Medulla oblongata (tissue), 1 donor: ENCODE measurements around the gene UNC5C.

Source experiments
- DNase-seq: peaks from one replicate; pipeline ENCODE4 v3.0.0-alpha.2; 2015; ENCODE audit errors: extremely low spot score

UNC5C gene

DNA sequence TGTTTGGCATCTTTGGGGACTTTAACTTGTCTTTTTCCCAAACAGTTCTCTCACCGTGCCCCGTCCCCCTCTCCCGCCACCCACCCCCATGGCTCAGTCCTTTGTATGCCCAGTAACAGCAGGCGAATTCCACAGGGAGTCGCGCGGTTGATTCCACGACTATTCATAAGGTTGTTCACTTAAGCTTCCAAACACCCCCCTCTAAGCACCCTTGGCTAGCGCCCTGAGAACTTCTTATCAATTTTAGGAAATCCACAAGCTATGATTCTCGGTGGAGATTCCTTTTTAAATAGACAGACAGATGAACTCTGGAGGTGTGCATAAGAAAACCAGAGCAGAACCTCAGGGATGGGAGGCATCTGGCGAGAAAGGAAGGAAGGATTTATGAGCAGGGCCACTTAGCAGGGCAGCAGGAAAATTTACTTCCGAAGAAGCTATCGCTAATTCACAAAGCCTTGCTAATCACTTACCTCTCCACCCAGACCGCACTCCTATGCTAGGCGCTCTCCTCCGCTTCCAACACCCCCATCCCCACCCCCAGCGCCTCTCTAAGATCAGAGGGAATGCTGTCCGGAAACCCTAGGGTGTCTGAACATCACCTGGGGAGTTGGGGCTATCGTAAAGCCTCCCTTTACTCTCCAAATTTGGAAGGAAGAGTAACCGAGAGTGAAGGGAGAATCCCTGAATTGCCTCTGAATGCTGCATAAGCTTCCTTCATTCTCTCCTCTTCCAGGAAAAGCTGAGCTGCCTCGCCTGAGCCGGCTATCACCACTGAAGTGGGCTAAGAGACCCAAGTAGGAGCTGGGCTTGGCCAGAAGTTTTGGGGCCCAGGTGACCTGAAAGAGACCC is 1.7 kb downstream of the UNC5C start:
- DNase-seq, result peak; percentile 56

DNA sequence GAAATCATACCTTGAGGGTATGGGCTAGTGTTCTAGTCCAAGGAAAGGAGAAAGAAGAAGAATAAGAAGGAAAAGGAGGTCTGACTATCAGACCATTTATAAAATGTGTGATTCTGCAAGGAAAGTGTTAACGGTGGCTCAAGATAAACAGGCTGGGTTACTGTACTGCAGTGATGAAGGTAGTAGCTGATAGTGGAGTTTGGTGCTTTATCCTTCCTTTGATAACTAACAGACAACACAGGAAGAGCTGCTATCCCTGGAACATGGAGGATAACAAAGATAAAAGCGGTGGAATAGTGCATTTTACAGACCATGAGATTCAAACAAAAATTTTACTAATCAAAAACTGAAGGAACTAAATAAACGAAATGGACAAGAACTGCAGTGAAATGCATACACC is 2.6 kb downstream of the UNC5C start:
- DNase-seq, result peak; percentile 53

DNA sequence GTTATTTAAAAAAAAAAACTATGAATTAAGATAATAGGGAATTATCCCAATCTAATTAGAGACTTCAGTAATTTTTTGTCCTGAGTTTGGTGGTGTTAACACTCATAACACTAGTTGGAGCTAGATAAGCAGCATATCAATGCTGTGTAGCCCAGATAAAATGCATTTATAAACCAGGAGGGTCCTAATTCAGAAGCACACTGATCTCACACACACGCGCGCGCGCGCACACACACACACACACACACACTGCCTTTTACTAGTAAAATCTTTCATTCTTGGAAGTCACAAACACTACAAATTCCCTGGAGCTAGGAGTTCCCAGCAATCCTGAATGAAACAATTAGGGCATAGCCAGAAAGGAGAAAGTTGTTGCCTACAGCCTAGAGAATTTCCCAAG is 3.2 kb downstream of the UNC5C start:
- peak; percentile 48 for DNase-seq

DNA sequence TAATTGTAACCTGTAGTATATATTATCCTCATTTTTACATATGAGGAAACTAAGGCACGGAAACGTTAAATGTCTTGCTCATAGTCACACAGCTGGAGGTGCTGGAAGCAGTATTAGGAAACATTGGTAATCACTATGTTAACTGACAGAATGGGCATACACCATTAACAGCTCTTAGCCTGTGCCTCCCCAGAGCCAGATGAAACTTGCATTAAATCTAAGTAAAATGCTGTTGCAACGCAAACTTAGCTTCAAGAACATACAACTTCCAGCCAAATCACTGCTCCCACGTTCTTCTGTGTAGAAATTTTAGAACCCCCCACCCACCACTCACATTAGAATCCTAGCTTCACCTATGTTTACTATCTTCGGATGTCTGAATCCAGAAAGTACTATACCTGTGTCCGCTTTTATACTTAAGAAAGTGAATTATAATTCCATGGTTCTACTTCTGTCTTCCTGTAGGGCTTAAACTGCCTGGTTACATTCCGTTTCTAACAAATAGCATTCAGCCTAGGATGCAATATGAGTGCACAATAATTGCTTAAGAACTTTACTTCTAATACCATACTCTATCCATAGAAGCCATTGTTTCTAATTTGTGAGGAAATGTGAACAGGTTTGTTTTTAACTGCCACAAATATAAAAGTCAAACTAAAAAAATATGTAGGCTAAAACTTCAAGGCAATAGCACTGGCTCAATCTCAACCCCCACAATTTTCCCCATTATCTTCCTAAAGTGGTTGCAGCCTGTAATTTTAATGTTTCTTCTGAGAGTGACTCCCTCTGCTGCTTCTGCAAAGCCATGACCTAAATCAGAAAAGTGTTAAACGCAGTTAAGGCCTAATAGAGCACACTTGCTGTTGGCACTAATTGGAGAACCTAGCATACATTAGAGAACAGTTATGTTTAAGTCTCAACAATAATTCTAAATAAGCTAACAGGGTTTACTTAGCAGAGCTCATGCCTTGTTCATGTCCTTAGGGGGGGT is 4.4 kb downstream of the UNC5C start:
- peak; percentile 75 for DNase-seq

DNA sequence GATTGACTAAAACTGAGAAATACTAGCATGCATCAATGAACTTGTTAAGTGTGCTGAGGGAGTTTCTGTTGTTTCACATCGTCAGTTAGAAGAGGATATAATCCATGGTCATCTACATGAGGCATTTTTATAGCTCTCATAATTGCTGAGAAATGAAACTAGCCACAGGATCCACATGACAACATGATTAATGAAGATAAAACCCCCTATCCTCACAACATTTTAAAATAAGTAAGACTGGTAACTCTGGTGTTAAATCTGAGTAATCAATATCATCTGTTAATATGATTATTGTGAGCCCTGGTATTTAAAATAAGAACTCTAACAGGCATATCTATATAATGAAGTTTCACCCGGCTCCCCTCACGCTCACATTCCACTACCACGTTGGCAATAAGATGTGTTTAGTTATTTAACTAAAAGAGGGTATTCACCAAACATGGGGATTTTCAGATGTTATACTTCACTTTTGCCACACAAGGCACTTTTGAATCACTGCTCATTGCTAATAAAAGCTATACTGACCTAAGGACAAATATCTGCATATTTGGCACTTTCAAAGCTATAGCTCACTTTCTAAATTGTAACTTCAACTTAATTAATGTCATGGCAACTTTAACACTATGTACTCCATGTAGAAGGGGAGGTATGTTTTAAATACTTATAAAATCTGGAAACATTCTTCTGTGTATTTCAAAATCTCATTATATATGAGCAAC is 6.7 kb downstream of the UNC5C start:
- DNase-seq, result no peak

DNA sequence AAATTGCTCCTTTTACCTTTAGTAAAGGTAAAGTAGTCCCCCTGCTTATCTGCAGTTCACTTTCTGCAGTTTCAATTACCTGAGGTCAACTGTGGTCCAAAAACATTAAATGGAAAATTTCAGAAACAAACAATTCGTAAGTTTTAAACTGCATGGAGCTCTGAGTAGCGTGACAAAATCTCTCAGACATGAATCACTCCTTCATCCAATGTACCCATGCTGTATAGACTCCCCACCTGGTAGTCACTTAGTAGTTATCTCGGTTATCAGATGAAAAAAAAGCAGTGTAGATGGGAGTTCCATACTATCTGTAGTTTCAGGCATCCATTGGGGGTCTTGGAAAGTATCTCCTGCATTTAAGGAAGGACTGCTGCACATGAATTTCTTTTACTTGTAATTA is 7.7 kb downstream of the UNC5C start:
- DNase-seq, result no peak

DNA sequence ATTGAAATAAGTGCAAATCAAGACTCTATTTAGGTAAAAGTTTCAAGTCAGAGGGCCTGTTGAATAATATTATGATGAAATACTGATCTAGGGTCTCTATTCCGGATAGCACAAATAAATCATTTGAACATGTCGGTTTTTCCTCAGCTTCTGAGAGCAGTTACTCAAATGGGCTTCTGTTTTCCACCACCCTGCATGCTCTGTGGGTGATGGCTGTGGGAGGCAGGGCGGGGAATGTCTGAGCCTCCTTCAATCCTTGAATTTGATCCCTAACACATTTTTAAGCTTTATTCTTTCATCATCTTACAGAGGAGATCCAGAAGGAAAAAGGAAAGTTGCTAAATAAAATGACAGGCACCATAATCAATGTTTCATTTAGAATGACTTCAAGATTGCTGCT is 8.5 kb downstream of the UNC5C start:
- DNase-seq, result no peak

DNA sequence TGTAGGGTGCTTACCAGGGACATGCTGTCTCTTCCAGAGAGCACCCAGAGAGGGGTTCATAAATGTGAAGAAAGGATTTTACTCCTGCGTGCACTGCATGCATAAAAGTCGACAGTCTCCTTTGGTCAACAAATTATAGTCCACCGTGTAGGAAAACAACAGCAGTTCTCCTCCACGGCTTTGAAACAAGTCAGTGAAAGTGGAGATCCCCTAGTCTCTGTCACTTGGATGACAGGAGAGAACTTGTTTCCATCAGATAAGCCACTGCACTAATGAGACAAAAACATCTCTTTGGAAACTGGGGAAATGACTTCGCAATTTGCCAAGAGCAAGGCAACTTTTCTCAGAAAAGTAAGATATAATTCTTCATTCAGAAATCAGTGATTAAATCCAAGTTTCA is 9.7 kb downstream of the UNC5C start:
- DNase-seq, result no peak

DNA sequence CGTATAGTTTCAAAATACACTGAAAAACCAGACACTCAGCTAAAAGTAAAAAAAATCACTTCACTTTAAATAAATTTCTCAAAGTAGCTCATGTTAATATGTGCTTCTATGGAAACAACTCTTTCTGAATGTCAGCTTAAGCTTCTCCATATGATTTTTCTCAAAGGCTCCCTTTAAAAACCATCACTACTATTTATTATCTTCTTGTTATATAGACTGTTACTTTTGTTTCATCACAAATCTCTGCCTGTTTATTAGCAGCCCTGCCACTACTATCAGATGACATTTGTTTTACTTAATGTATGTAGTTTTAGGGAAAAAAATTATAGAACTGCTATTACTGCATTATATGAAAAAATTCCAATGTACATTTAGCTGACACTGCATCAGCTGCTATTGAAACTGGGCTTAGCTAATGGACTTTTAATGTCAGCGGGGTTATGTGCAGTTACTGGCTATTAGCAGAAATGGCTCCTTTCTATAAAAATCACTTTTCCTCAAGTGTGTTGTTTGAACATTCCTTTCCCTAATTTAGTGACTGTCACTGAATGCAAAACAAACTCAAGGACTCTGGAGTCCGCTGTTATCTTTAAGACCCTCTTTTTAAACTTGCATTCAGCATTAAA is 10.8 kb downstream of the UNC5C start:
- no peak for DNase-seq

DNA sequence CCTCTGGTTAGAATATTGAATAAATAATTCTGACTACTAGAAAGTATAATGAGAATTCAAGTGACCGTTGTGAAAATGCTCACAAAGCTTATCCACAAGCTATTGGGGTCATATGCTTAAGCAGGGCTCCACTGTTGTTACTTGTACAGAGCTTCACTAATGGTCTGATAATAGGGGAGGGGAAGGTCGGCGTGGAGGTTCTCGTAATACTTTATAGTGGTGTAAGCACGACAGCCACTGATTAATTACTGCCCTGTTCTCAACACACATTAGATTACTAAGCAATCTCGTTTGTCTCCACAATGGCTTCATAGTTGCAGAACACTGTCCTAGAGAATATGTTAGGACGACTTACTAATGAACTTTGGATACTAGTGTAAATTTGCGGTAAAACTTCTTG is 11.6 kb downstream of the UNC5C start:
- DNase-seq, result peak; percentile 52

DNA sequence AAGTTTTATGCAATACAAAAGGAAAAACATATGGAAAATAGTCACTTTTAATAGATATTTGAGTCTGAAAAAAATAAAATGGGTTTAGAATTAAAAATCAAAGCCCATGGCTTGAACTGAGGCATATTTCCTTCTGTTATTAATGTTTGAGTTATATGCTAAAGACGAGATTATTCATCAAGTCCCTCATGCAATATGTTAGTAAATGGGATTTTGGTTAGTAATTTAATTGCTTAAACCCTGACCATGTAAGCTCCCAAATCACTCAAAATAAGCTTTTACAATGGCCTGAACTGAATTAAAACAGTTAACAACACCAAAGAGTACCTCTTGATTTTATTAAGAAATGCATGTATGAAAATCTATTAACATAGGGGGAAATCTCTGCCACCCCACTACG is 12.1 kb downstream of the UNC5C start:
- no peak for DNase-seq

DNA sequence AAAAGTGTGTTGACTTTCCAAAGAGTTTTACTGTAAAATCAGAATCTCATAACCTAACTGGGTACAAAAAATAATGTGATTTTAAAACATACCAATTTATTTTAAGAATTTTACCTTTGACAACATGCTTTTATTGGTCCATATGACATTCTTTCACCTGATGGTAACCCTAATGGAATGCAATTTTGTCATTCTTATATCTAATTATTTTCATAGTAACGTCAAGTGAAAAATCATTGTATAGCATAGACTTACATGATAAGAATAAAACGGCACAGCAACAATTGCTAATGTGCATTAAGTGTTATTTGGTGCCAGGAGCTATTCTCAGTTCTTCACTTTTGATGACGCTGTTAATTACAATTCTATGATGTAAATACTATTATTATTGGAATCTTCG is 13.6 kb downstream of the UNC5C start:
- no peak for DNase-seq

DNA sequence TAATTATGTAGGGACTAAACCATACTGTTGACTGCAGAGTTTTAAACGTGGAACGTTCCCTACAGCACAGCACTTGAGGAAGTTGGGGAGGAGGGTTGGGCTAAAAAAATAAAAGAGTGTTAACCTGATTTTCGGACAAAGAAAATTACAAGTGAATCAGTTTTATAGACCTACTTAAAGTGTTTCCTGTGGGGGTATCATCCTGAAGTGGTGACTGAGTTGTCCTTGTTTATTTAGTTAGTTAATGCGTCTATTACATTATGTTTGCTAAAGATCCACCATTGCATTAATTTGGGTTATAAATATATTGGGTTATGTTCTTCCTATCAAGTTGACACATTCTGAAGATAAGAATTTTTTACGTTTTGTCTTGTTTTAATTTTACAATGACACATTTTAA is 14.7 kb downstream of the UNC5C start:
- DNase-seq, result no peak

DNA sequence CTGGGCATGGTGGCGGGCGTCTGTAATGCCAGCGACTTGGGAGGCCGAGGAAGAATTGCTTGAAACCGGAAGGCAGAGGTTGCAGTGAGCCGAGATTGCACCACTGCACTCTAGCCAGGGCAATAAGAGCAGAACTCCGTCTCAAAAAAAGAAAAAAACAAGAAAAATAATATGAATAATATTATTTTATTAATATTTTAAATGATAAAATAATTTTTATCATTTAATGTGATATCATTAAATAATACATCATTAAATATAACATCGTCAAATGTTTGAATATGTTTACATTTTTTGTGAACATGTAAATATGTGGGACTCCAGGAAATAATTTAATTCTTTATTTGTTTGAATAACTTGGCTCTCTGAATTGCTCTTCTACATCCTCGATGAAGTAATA is 15.5 kb downstream of the UNC5C start:
- DNase-seq, result no peak

DNA sequence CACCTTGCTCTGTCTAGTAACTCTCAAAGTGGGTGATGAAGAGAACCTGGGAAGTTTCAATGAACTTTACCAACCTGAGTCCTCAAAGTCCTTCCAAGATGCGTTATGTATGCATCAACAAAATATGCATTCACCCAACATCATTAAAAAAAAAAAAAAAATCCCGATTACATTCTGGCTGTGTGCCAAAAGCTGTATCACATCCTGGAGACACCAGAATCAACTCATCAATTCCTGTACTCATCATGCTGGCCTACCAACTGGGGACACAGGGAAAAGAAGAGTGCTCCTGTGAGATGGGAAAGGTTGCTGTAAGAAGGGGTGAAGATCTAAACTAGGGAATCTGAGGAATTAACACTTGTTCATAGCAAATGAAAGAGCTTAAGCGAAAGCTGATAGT is 16.5 kb downstream of the UNC5C start:
- no peak for DNase-seq

DNA sequence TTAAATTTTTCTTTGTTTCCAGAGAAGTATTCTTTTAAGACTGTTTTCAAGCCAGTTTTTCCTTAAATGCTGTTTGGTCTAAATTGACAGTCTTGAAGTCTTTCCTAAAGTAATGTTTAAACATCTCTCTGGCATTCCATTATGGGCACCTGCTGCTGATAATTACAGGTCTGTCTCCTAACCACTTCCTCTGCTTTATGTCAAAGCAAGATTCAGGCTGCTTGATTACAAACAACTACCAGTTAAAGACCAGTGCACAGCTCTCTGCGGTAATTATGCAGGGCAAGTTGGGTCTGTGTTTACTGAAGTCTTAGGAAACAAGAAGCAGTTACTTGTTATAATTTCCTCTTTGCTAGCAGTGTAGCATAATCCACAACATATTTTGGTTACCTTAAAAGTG is 17.6 kb downstream of the UNC5C start:
- no peak for DNase-seq

DNA sequence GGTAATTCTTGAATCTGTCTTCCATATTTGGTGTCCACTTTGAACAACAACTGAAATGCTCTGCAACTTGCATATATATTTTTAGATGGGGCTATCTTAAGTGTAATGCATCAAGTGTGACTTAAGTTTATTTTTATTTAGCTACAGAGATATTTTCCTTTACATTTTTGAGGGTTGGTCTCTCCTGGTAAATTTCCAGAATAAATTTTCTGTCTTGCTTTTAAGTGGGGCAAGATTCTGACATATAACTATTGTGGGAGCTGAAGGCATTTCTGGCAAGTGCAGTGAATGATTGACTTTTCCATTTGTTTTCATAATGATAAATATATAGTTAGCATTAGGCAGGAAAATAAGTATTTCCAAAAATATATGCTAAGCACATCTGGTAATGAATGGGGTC is 18.8 kb downstream of the UNC5C start:
- no peak for DNase-seq

DNA sequence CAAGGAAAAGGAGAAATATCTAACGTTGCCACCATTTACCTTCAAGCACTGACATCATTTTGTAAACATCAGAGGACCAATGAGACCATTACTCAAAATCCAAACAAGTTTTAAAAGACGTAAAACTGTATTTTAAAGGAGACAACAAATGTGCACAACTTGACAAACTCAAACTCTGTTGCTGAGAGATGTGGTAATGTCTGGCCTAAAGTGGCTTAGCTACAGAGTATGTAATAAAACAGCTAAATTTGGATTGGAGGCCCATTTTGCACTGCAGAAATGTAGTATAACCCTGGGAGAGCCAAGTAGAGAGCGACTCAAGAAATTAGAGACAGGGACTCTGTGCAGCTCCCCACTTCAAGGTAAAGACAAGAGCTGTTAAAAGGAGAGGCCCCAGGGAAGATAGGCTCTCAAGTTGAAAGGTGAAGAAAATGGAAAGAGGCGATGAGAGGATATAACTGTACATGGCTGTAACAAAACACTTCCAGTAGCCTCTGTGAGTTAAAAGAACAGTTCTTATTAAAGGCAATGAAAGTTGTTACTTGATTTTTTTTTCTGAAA is 20.3 kb downstream of the UNC5C start:
- no peak for DNase-seq

DNA sequence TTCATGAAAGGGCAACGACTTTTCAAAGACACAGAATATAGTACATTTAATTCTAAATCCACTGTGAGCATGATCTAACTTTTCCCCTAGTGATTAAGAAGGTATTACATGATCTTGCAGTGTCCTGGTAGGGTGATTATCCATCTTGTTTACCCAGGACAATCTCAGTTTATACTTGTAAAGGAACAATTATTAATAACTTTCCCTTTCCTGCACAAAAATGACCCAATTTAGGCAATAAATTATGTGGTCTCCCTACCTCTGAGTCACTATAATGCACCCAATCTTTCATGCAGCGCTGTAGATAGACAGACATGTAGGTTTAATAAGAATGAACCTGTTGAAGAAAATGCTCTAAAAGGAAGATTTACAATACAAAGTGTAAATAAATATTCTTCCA is 22.7 kb downstream of the UNC5C start:
- DNase-seq, result no peak

DNA sequence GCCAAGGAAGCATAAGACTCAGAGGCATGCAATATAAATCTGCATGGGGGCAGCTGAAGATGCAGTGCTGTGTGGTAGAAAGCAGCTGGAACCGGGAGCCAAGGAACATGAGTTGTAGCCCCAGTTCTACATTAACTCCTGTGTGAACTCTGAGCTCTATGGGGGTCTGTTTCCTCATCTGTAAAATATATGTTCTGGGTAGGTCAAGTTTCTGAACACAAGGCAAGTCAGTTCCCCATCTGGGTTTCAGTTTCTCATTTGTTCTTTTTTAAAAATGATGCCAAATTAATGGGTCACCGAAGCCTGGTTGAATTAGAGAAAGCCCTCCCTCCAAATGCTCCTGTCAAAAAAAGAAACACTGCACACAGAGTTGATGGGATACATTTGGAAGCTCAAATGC is 24.0 kb downstream of the UNC5C start:
- no peak for DNase-seq

DNA sequence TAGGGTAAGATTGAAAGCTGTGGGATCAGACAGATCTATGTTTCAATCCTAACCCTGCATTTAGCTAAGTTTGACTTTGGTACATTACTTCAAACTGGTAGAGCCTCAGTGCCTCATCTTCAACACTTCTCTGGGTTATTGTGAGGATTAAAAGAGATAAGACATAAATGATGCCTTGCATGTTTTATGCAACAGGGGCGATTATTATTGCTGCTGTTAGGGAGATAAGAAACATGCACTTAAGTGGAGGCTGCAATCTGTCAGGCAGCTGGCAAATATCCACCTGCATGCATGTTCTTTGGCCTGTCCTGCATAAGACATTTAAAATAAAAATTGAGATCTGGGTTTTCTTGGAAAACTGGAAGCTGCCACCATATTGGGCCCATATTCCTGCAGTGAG is 24.6 kb downstream of the UNC5C start:
- DNase-seq, result no peak
